Pancreas (tissue), 10 donors: ENCODE measurements around the gene RRP12. TPM values are rescaled to one million over a fixed set of nuclear protein-coding genes. Genes with fewer than 3 reads are reported as not detected.

Experiments used
- ATAC-seq, 4 donors: fragments of 200-7000 bp; cut with Tn5 transposase; one replicate each; pipeline versions ENCODE4 v1.8.0 to v1.9.1; 2020; ENCODE audit warnings: mild to moderate bottlenecking in 4 of 4, moderate library complexity in 4 of 4
- DNase-seq, 6 donors: peaks; one replicate each; pipeline ENCODE4 v3.0.0-alpha.2; 2020
- FAIRE-seq: peaks from 2 replicates; lab custom pipeline; 2012; peaks lifted over from hg19 to GRCh38; lab: Jason Lieb, UNC
- H3K27ac ChIP-seq, 4 donors: fragments of 200-600 bp; sonication (generic); 1 replicate in 3 of 4; 2 replicates in 1 of 4; pipeline versions ENCODE4 v1.5.0 to v1.8.0; 2020
- H3K27me3 ChIP-seq, 4 donors: fragments of 200-600 bp; one replicate each; pipeline ENCODE4 v1.8.0; 2021
- H3K36me3 ChIP-seq, 3 donors: fragments of 200-600 bp; sonication (generic) in 1 of 3; one replicate each; pipeline versions ENCODE4 v1.5.0 to v1.8.0; 2020 to 2021
- H3K4me1 ChIP-seq, 3 donors: fragments of 200-600 bp; one replicate each; pipeline ENCODE4 v1.8.0; 2021
- H3K4me3 ChIP-seq, 4 donors: fragments of 200-600 bp; sonication (generic) in 2 of 4; one replicate each; pipeline versions ENCODE4 v1.5.0 to v1.8.0; 2020 to 2021
- H3K9me3 ChIP-seq, 4 donors: fragments of 200-600 bp; one replicate each; pipeline ENCODE4 v1.8.0; 2021
- WGBS, 2 donors: extraction: QIAGEN DNeasy Blood & Tissue Kit; methylation state at CpG; one replicate each; pipeline ENCODE4 v1.1.7; 2013; 5-methylcytosine and 5-hydroxymethylcytosine counted together
- intact Hi-C, 3 donors: fragments of 100-400 bp; cut with DNase I; formaldehyde crosslinking; loops; one replicate each; pipeline versions ENCODE4 v1.11.1 to v1.14.2; 2022
- polyA plus RNA-seq, 2 donors: library from polyadenylated mRNA; stranded (reverse); fragments of 200-250 nt; gene quantifications; one replicate each; pipeline ENCODE4 v1.2.3, GENCODE V29; 2013
- total RNA-seq, 6 donors: library from RNA; stranded (reverse); fragmentation: NEBNext Ultra II Directional in 4 of 6; extraction: Animal tissue kit (Norgen Biotek cat#: 25700) in 4 of 6; gene quantifications; one replicate each; pipeline versions ENCODE4 v1.2.1 to v1.2.4, GENCODE V29; 2021 to 2023
- TF ChIP-seq, protein P1 (sequence below), 4 donors: fragments of 200-600 bp; sonication (generic) in 3 of 4; IDR thresholded peaks; one replicate each; pipeline versions ENCODE4 v1.5.0 to v1.8.0; 2021; ENCODE audit warnings: antibody characterized with exemption in 4 of 4
- donor health status: healthy with polysubstance abuse.
- donor health status: DM: no; HTN: no; CAD: no; lungs with moderate emphysema.
- donor health status: DM: no; HTN: no; CAD: no.
- donor health status: control.
- donor health status: control.
- donor health status: Bipolar disorder and iron deficiency.
- donor health status: DM: yes; HTN: yes; CAD: no.
- donor health status: DM: no; HTN: no; CAD: no.
- donor health status: DM: no; HTN: no; CAD: no.
- donor health status: DM: yes; HTN: yes; CAD: no.

The RRP12 gene
- total and polyA plus RNA-seq, 8 donors = 22.3 to 44.9 (median 28.1) TPM

DNA sequence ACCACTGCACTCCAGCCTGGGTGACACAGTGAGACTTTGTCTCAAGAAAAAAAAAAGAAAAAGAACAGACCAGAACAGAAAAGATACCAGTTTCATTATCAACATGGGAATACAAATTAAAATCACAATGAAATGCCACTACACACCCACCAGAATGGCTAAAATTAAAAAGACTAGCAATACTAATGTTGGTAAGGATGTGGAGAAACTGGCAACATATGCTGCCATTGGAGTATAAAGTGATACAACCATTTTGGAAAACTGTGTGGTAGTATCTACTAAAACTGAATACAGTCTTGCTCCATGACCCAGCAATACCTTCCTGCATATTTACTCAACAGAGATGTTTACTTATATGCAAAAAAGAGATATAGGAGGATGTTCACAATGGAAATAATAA is 2.9 kb upstream of the RRP12 start:
- TF ChIP-seq, protein P1, sequence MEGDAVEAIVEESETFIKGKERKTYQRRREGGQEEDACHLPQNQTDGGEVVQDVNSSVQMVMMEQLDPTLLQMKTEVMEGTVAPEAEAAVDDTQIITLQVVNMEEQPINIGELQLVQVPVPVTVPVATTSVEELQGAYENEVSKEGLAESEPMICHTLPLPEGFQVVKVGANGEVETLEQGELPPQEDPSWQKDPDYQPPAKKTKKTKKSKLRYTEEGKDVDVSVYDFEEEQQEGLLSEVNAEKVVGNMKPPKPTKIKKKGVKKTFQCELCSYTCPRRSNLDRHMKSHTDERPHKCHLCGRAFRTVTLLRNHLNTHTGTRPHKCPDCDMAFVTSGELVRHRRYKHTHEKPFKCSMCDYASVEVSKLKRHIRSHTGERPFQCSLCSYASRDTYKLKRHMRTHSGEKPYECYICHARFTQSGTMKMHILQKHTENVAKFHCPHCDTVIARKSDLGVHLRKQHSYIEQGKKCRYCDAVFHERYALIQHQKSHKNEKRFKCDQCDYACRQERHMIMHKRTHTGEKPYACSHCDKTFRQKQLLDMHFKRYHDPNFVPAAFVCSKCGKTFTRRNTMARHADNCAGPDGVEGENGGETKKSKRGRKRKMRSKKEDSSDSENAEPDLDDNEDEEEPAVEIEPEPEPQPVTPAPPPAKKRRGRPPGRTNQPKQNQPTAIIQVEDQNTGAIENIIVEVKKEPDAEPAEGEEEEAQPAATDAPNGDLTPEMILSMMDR (IDR thresholded peaks at IDR 0.05) = no peak
- H3K27me3 ChIP-seq = no peaks in the 10 kb centered on the region
- no peak overlapping the region for H3K27ac ChIP-seq
- no peaks in the 10 kb centered on the region for H3K36me3 ChIP-seq
- no peaks in the 10 kb centered on the region for H3K9me3 ChIP-seq
- no peak overlapping the region for H3K4me3 ChIP-seq
- peaks cover 0 to 5% (median 4%) of the 10 kb centered on the region in 3 donors for H3K4me1 ChIP-seq
- DNase-seq (no peak), ATAC-seq (no peak), FAIRE-seq (no peak)
- intact Hi-C loops = no loop called here

DNA sequence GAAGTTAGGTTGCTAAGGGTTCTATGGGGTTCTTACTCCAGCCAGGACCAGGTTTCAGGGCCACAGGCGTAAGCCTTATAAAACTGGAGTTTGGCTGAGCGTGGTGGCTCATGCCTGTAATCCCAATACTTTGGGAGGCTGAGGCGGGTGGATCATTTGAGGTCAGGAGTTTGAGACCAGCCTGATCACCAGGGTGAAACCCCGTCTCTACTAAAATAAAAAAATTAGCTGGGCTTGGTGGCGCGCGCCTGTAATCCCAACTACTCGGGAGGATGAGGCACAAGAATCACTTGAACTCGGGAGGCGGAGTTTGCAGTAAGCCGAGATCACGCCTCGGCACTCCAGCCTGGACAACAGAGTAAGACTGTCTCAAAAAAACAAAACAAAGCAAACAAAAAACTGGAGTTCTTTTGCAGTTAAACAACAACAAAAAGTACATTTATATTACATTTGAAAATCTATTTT is 347 bp upstream of the RRP12 start:
- peaks cover 0 to 5% (median 0%) of the 10 kb centered on the region in 3 donors for H3K4me1 ChIP-seq
- TF ChIP-seq, protein P1 (IDR thresholded peaks at IDR 0.05) = no peak
- DNase-seq (no peak), ATAC-seq (no peak), FAIRE-seq (no peak)
- H3K4me3 ChIP-seq = peak overlapping the region in 3 of 4 donors; percentile 69 to 90 (median 78)
- no peaks in the 10 kb centered on the region for H3K27me3 ChIP-seq
- H3K27ac ChIP-seq = peak overlapping the region; percentile 81 to 92 (median 86)
- peaks cover 0 to 6% (median 0%) of the 10 kb centered on the region in 3 donors for H3K36me3 ChIP-seq
- WGBS, 2 donors = 64 to 67% methylated on average over 13 of the region's 13 CpGs
- intact Hi-C loops = no loop called here
- H3K9me3 ChIP-seq = no peaks in the 10 kb centered on the region

DNA sequence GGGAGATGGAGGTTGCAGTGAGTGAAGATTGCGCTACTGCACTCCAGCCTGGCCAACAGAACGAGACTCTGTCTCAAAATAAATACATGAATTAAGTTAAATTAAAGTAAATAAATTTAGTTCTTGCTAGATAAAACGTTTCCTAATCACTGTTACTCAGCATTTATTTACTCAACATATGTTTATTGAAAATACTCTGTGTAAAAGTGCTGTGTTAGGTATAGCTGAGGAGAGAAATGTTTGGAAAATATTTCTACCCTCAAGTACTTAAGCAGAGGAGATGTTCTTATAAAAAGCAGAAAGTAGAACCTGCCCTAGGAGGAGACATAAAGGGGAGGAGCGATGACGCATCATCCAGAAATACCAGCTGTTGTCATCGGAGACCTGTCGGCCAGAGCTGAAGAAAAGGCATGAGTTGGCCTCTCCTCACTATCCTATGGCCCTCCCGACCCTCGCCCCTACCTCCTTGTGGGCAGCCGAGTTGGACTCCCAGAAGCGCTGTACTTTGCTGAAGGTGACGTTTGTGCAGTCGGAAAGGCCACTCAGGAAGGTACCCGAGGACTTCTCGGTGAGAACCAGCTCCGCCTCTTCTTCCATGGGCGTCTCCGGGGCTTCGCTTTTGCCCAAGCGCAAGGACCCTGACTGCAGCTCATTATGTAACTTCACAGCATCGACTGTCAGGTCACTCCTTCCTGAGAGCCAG is 1.1 kb downstream of the RRP12 start:
- peak overlapping the region; percentile 81 to 92 (median 86) for H3K27ac ChIP-seq
- peaks cover 0 to 13% (median 0%) of the 10 kb centered on the region in 3 donors for H3K36me3 ChIP-seq
- TF ChIP-seq, protein P1 (IDR thresholded peaks at IDR 0.05) = no peak
- peaks cover 0 to 5% (median 0%) of the 10 kb centered on the region in 3 donors for H3K4me1 ChIP-seq
- intact Hi-C loops = no loop called here
- H3K4me3 ChIP-seq = peak overlapping the region; percentile 62 to 90 (median 74)
- no peaks in the 10 kb centered on the region for H3K9me3 ChIP-seq
- FAIRE-seq = no peak
- peak; percentile 66 to 73 (median 71) for ATAC-seq
- no peaks in the 10 kb centered on the region for H3K27me3 ChIP-seq
- WGBS, 2 donors = 12 to 22% methylated on average over 21 of the region's 21 CpGs
- peak in 5 of 6 donors; percentile 53 to 74 (median 65) for DNase-seq

DNA sequence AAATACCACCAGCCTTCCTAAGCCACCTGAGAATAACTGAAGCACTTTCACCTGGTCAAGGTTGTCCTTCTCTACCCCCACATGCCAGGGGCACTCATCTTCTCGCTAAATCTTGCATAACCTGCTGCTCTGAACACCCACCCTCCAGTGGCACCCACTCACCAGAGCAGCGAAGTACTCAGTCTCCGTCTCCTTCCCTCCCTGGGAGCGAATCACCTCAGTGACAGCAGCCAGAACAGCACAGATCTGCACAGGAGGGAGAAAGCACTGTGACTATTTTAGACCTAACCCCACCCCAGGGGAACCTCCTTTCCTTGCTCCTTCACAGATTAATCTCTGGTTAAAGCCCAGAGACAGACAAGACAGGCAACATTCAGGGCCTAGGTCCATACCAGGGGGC is 5.1 kb downstream of the RRP12 start:
- Histone ChIP-seq H3K4me3 (no peak overlapping the region), H3K9me3 (no peaks in the 10 kb centered on the region), H3K4me1 (peaks cover 0 to 5% (median 0%) of the 10 kb centered on the region in 3 donors), H3K27ac (no peak overlapping the region), H3K36me3 (peaks cover 0 to 33% (median 17%) of the 10 kb centered on the region in 3 donors), H3K27me3 (no peaks in the 10 kb centered on the region)
- no peak for DNase-seq
- ATAC-seq = no peak
- WGBS, 2 donors = 73 to 96% methylated on average over 3 to 4 of the region's 4 CpGs
- TF ChIP-seq, protein P1 (IDR thresholded peaks at IDR 0.05) = no peak
- intact Hi-C loops = no loop called here
- no peak for FAIRE-seq

DNA sequence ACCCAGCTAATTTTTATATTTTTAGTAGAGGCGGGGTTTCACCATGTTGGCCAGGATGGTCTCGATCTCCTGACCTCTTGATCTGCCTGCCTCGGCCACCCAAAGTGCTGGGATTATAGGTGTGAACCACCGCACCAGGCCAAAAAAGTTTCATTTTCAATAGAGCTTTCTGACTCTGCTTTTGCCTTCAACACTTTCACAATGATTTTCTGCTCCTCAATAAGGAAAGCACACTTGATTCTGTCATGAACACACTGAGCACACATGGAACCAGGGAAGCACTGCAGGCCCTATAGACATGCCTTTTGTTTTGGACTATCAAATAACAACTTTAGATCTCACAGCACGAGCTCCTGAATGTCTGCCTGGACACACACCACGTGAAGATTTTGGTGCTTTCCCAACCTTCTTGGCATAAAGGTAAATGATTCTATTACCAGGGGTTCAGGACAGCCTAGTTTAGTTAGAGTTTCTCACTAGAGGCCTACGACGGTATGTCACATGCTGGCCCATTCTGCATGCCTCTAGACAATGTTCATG is 8.0 kb downstream of the RRP12 start:
- no peak overlapping the region for H3K27ac ChIP-seq
- H3K4me1 ChIP-seq = no peaks in the 10 kb centered on the region
- no peak for DNase-seq
- TF ChIP-seq, protein P1 (IDR thresholded peaks at IDR 0.05) = no peak
- H3K36me3 ChIP-seq = peaks cover 0 to 57% (median 32%) of the 10 kb centered on the region in 3 donors
- no peak overlapping the region for H3K4me3 ChIP-seq
- H3K9me3 ChIP-seq = no peaks in the 10 kb centered on the region
- ATAC-seq = no peak
- no peaks in the 10 kb centered on the region for H3K27me3 ChIP-seq
- 89 to 91% methylated on average over 8 of the region's 8 CpGs for WGBS, 2 donors
- intact Hi-C loops = no loop called here
- no peak for FAIRE-seq
